Loucy (cell line): Measurements from ENCODE around the gene PPM1L.

Experiments used
- EZH2phosphoT487 ChIP-seq: fragments of 200-600 bp; IDR thresholded peaks from 2 replicates; pipeline ENCODE4 v1.6.1; 2018; ENCODE audit warnings: antibody characterized with exemption, mild to moderate bottlenecking, moderate library complexity, borderline replicate concordance
- TF ChIP-seq, protein P1 (sequence below): fragments of 200-600 bp; sonication (generic); conservative IDR thresholded peaks from 2 replicates; pipeline ENCODE4 v1.5.1; 2014; ENCODE audit warnings: mild to moderate bottlenecking, antibody characterized with exemption, low read length

DNA sequence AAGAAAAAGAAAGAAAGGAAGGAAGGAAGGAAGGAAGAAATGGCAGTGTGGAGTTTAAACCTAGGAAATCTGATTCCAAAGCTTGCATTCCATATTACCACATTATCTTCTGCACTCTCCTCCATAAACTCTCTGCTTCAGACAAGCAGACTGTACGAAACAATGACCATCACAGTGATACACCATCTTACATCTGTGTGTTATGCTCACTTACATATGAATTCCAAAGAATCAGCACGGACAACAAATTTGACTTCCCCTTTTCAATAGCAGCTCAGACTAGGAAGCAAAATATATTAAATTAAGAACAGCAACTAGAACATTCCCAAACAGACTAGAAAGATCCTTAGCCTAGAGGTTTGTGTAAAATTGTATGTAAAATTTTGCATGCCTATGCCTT is 18.0 kb upstream of the PPM1L start:
- TF ChIP-seq, protein P1, sequence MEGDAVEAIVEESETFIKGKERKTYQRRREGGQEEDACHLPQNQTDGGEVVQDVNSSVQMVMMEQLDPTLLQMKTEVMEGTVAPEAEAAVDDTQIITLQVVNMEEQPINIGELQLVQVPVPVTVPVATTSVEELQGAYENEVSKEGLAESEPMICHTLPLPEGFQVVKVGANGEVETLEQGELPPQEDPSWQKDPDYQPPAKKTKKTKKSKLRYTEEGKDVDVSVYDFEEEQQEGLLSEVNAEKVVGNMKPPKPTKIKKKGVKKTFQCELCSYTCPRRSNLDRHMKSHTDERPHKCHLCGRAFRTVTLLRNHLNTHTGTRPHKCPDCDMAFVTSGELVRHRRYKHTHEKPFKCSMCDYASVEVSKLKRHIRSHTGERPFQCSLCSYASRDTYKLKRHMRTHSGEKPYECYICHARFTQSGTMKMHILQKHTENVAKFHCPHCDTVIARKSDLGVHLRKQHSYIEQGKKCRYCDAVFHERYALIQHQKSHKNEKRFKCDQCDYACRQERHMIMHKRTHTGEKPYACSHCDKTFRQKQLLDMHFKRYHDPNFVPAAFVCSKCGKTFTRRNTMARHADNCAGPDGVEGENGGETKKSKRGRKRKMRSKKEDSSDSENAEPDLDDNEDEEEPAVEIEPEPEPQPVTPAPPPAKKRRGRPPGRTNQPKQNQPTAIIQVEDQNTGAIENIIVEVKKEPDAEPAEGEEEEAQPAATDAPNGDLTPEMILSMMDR: no peak
- TF ChIP-seq EZH2phosphoT487: no peak
